ENCODE data around the gene PXDN. TPM values are rescaled to one million over a fixed set of nuclear protein-coding genes. Genes with fewer than 3 reads are reported as not detected.
A peak's percentile ranks its signal among the peaks of the same experiment; 100 is the strongest.

The PXDN gene
- total RNA-seq, result 499 to 576 TPM (median 571 TPM) in 3 replicates
- long read RNA-seq, full-length matches to known transcripts, result 345 of 798 reads
- long read RNA-seq, partial matches to known transcripts, result 306 of 798 reads
- long read RNA-seq, other reads (novel, unspliced or antisense), result 147 of 798 reads

DNA sequence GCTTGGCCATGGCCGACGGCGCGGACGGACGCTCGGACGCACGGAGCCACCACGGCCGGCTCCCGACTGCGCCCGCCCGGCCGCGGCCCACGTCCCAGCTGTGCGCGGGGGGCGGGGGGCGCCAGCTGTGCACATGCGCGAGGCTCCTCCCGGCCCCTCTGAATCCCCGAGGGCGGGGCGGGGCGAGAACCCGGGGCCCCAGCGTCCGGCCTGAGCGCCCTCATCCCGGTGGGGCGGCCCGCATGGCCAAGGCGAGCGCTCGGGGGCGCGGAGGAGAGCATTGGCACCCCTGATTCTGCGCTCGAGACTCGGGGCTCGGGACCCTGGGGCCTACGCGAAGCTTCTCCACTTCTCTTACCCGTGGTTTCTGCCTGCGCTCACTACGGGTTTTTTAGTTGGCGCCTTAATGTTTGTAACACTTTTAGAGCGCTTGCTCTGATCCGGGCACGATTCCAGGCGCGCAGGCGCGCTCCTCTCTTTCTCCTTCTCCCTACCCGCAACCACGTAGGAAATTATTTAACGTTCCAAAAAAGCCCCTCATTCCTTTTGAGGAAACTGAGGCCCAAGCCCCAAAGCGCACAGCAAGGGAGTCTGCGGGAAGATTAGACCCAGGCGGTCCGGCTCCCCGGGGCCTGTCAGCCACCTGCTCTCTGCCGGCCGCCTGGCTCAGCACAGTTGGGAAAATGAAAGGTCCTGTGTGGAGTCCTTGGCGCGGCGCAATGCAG, at the start of gene PXDN:
Gene PXDN, minus strand, starts transcription at position 70 of the 725 bp plus-strand sequence. Its CDS starts 60 bp downstream, at position 10.
- Mint-ChIP-seq H3K4me3 (ENCODE audit: unreplicated experiment) (peak within 1 kb of the TSS; percentile 95), H3K27ac (ENCODE audit: unreplicated experiment) (peak within 1 kb of the TSS; percentile 85), H3K4me1 (ENCODE audit: low read depth) (peaks cover 43% of the 10 kb centered on the region), H3K27me3 (ENCODE audit: low read depth) (no peaks in the 10 kb centered on the region), H3K36me3 (ENCODE audit: low read depth) (no peaks in the 10 kb centered on the region), H3K9me3 (ENCODE audit: low read depth) (no peaks in the 10 kb centered on the region)
- TF ChIP-seq, protein P1, sequence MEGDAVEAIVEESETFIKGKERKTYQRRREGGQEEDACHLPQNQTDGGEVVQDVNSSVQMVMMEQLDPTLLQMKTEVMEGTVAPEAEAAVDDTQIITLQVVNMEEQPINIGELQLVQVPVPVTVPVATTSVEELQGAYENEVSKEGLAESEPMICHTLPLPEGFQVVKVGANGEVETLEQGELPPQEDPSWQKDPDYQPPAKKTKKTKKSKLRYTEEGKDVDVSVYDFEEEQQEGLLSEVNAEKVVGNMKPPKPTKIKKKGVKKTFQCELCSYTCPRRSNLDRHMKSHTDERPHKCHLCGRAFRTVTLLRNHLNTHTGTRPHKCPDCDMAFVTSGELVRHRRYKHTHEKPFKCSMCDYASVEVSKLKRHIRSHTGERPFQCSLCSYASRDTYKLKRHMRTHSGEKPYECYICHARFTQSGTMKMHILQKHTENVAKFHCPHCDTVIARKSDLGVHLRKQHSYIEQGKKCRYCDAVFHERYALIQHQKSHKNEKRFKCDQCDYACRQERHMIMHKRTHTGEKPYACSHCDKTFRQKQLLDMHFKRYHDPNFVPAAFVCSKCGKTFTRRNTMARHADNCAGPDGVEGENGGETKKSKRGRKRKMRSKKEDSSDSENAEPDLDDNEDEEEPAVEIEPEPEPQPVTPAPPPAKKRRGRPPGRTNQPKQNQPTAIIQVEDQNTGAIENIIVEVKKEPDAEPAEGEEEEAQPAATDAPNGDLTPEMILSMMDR (IDR thresholded peaks at IDR 0.05), result no peak
- DNase-seq (ENCODE audit: low spot score), result no peak

DNA sequence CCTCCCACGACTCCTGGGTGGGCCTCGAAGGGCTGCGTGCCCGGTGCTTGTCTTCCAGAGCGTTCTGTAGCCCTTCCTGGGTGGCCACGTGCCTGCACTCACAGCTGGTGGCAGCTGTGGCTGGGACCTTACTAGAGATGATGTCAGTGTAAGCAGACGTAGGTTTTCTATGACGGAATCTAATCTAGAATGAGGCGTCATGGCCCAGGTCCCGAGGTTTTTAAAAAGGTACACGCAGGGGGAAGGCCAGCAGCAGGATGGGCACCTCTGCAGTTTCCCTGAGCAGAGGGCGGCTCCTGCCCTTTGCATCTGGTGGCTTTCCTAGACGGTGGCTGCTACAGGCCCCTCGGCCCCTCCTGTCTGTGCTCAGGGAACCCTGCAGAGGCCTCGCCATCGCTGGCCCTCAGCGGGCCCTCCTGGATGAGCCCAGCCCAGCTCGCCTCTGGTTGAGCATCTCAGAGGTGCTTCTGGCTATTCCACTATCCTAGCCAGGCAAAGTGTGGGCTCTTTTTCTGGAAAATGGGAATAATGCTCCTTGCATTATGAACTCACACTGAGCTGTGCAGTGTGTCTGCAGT, 49.6 kb upstream of the PXDN start:
- no peak overlapping the region for H3K27ac Mint-ChIP-seq (ENCODE audit: unreplicated experiment)
- H3K4me3 Mint-ChIP-seq (ENCODE audit: unreplicated experiment), result no peak overlapping the region
- DNase-seq (ENCODE audit: low spot score), result no peak

DNA sequence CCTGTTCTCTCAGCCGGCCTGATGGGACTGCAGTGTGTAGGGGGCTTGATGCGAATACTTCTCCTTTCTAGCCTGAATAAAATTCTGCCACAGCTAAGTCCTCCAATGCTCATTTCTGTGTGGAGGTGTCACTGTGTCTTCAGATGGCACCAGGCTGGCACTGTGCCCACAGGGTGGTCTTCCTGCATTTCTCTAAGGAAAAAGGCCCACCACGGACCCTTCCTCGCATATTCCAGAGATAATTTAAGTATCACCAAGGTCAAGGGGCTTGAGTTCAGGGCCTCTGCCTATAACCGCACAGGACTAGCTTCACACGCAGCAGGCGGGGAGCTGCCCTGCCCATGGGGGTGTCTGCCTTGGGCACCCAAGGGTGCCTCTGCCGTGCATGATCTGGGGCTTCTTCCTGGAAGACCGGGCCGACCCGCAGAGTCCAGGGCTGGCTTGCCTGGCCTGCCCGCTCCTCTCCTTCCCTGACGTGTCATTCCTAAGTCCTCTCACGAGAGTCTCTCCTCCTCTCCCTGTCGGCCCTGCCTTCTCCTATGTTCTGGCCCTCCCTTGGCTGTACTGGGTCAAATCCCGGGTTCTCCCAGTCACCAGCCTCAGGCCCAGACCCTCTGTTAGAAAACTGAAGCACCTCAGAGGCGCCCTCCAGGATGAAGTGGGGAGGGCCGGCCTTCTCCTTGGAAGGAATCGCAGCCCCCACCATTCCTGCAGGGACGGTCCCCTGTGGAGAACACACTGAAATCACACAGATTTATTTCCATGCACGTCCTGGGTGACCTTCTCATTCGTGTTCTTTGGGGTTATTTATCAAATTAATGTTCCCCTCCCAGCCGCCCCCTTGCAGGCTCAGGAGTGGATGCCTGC, 48.9 kb upstream of the PXDN start:
- no peak overlapping the region for H3K4me3 Mint-ChIP-seq (ENCODE audit: unreplicated experiment)

More for the DNA sequence above, 49.6 kb upstream of the PXDN start:
- Mint-ChIP-seq H3K27me3 (ENCODE audit: low read depth) (peaks cover 9% of the 10 kb centered on the region), H3K4me1 (ENCODE audit: low read depth) (no peaks in the 10 kb centered on the region), H3K36me3 (ENCODE audit: low read depth) (no peaks in the 10 kb centered on the region), H3K9me3 (ENCODE audit: low read depth) (no peaks in the 10 kb centered on the region)
- TF ChIP-seq, protein P1 (IDR thresholded peaks at IDR 0.05), result no peak

GRCh38 chr2:1791685-1792435, 47.5 kb upstream of the PXDN start:
- Mint-ChIP-seq H3K4me3 (ENCODE audit: unreplicated experiment) (no peak overlapping the region), H3K9me3 (ENCODE audit: low read depth) (no peaks in the 10 kb centered on the region), H3K4me1 (ENCODE audit: low read depth) (no peaks in the 10 kb centered on the region), H3K27me3 (ENCODE audit: low read depth) (peaks cover 9% of the 10 kb centered on the region), H3K27ac (ENCODE audit: unreplicated experiment) (no peak overlapping the region), H3K36me3 (ENCODE audit: low read depth) (no peaks in the 10 kb centered on the region)
- TF ChIP-seq, protein P1 (IDR thresholded peaks at IDR 0.05), result no peak
- no peak for DNase-seq (ENCODE audit: low spot score)

More for the DNA sequence above, 48.9 kb upstream of the PXDN start:
- Mint-ChIP-seq H3K4me1 (ENCODE audit: low read depth) (no peaks in the 10 kb centered on the region), H3K27me3 (ENCODE audit: low read depth) (peaks cover 9% of the 10 kb centered on the region), H3K9me3 (ENCODE audit: low read depth) (no peaks in the 10 kb centered on the region), H3K27ac (ENCODE audit: unreplicated experiment) (no peak overlapping the region), H3K36me3 (ENCODE audit: low read depth) (no peaks in the 10 kb centered on the region)
- no peak for DNase-seq (ENCODE audit: low spot score)
- TF ChIP-seq, protein P1 (IDR thresholded peaks at IDR 0.05), result no peak

Data from chondrocyte (in vitro differentiated cells).